Measurements from ENCODE around the gene ACSF2. TPM values are rescaled to one million over a fixed set of nuclear protein-coding genes. Genes with fewer than 3 reads are reported as not detected.

ACSF2 gene
- total RNA-seq, 4 donors from 2014 or later = 165 to 460 (median 190) TPM

DNA sequence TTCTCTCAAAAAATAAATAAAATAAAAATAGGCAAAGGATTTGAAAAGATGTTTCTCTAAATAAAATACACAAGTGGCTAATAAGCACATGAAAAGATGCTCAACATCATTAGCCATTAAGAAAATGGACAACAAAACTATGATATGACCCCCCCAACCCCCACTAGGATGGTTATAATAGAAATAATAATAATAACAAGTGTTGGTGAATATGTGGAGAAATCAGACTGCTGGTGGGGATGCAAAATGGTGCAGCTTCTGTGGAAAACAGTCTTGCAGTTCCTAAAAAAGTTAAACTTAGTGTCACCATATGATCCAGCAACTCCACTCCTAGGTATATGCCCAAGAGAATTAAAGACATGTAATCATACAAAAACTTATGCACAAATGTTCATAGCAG is 73.3 kb downstream of the ACSF2 start:
- H3K27me3 ChIP-seq = no peaks in the 10 kb centered on the region
- TF ChIP-seq, protein P1, sequence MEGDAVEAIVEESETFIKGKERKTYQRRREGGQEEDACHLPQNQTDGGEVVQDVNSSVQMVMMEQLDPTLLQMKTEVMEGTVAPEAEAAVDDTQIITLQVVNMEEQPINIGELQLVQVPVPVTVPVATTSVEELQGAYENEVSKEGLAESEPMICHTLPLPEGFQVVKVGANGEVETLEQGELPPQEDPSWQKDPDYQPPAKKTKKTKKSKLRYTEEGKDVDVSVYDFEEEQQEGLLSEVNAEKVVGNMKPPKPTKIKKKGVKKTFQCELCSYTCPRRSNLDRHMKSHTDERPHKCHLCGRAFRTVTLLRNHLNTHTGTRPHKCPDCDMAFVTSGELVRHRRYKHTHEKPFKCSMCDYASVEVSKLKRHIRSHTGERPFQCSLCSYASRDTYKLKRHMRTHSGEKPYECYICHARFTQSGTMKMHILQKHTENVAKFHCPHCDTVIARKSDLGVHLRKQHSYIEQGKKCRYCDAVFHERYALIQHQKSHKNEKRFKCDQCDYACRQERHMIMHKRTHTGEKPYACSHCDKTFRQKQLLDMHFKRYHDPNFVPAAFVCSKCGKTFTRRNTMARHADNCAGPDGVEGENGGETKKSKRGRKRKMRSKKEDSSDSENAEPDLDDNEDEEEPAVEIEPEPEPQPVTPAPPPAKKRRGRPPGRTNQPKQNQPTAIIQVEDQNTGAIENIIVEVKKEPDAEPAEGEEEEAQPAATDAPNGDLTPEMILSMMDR (IDR thresholded peaks at IDR 0.05) = no peak
- TF ChIP-seq EP300 (IDR thresholded peaks at IDR 0.05; ENCODE audit: low read depth) (no peak), POLR2A (IDR thresholded peaks at IDR 0.05) (no peak), POLR2AphosphoS5 (IDR thresholded peaks at IDR 0.05) (no peak)
- H3K27ac ChIP-seq = no peak overlapping the region
- peaks cover 0 to 17% (median 5%) of the 10 kb centered on the region in 4 donors for H3K4me1 ChIP-seq
- no peaks in the 10 kb centered on the region for H3K36me3 ChIP-seq
- intact Hi-C loops (cut with DNase I; ENCODE audit: low total_unique reads) (no loop called here), in situ Hi-C loops (cut with MboI; ENCODE audit: low pct_ligation_motif_present in 1 of 4, low pct_unique_long_range_greater_than_20kb in 1 of 4, low sequenced_read_pairs in 3 of 4) (no loop called here)
- no peak overlapping the region for H3K4me3 ChIP-seq
- H3K9me3 ChIP-seq = no peaks in the 10 kb centered on the region
- DNase-seq = no peak

- in situ Hi-C loops (cut with MboI; ENCODE audit: low pct_ligation_motif_present in 1 of 4, low pct_unique_long_range_greater_than_20kb in 1 of 4, low sequenced_read_pairs in 3 of 4) = no loop called here
Measured at GRCh38 chr17:50499721-50500120, 73.7 kb downstream of the ACSF2 start.

DNA sequence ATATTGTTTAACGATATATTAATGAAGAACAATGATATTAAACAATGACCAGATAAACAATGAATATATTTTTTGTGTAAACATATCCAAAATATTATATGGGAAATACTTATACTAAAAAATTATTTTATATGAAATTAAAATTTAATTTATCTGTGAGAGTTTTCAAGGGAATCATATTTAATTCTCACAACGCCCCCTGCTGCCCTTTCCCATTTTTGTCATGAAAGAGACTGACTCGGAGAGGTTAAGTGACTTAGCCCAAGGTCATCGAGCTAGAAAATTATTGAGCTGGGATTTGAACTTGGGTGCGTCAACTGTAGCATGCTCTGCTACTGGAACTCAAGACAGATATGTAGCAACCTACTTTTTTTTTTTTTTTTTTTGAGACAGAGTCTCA is 75.0 kb downstream of the ACSF2 start:
- Histone ChIP-seq H3K9me3 (no peaks in the 10 kb centered on the region), H3K4me1 (peaks cover 0 to 20% (median 5%) of the 10 kb centered on the region in 4 donors), H3K27ac (peak overlapping the region in 2 of 4 donors; percentile 22 to 40), H3K27me3 (no peaks in the 10 kb centered on the region), H3K36me3 (no peaks in the 10 kb centered on the region), H3K4me3 (no peak overlapping the region)
- DNase-seq = peak; percentile 33
- in situ Hi-C loops (cut with MboI; ENCODE audit: low pct_ligation_motif_present in 1 of 4, low pct_unique_long_range_greater_than_20kb in 1 of 4, low sequenced_read_pairs in 3 of 4) = no loop called here
- 29 to 37% methylated on average over 5 of the region's 5 CpGs for WGBS, 2 donors (ENCODE audit: low coverage in 1 of 2)
- TF ChIP-seq, protein P1 (IDR thresholded peaks at IDR 0.05) = peak in 4 of 5 experiments; percentile 28 to 42 (median 30)
- TF ChIP-seq POLR2A (IDR thresholded peaks at IDR 0.05) (no peak), POLR2AphosphoS5 (IDR thresholded peaks at IDR 0.05) (no peak)
- intact Hi-C loops (cut with DNase I; ENCODE audit: low total_unique reads) = no loop called here

More at GRCh38 chr17:50499721-50500120, 73.7 kb downstream of the ACSF2 start:
- Histone ChIP-seq H3K9me3 (no peaks in the 10 kb centered on the region), H3K27me3 (no peaks in the 10 kb centered on the region), H3K36me3 (no peaks in the 10 kb centered on the region), H3K27ac (no peak overlapping the region), H3K4me3 (no peak overlapping the region), H3K4me1 (peaks cover 0 to 20% (median 5%) of the 10 kb centered on the region in 4 donors)
- no peak for DNase-seq
- intact Hi-C loops (cut with DNase I; ENCODE audit: low total_unique reads) = no loop called here
- TF ChIP-seq POLR2A (IDR thresholded peaks at IDR 0.05) (no peak), EP300 (IDR thresholded peaks at IDR 0.05; ENCODE audit: low read depth) (no peak), POLR2AphosphoS5 (IDR thresholded peaks at IDR 0.05) (no peak)
- TF ChIP-seq, protein P1 (IDR thresholded peaks at IDR 0.05) = no peak
- WGBS, 2 donors (ENCODE audit: low coverage in 1 of 2) = 98 to 100% methylated on average over 2 of the region's 2 CpGs

- Histone ChIP-seq H3K4me3 (no peak overlapping the region), H3K36me3 (no peaks in the 10 kb centered on the region), H3K27ac (peak overlapping the region in 3 of 4 donors; percentile 29 to 46 (median 40)), H3K27me3 (no peaks in the 10 kb centered on the region), H3K9me3 (no peaks in the 10 kb centered on the region), H3K4me1 (peaks cover 0 to 20% (median 5%) of the 10 kb centered on the region in 4 donors)
- DNase-seq = no peak
- in situ Hi-C loops (cut with MboI; ENCODE audit: low pct_ligation_motif_present in 1 of 4, low pct_unique_long_range_greater_than_20kb in 1 of 4, low sequenced_read_pairs in 3 of 4) (no loop called here), intact Hi-C loops (cut with DNase I; ENCODE audit: low total_unique reads) (no loop called here)
- TF ChIP-seq POLR2A (IDR thresholded peaks at IDR 0.05) (no peak), EP300 (IDR thresholded peaks at IDR 0.05; ENCODE audit: low read depth) (no peak), POLR2AphosphoS5 (IDR thresholded peaks at IDR 0.05) (no peak)
- TF ChIP-seq, protein P1 (IDR thresholded peaks at IDR 0.05) = no peak
- 80% methylated on average over 9 of the region's 9 CpGs; no CpG with 5 or more reads in 1 of the 2 donors for WGBS, 2 donors (ENCODE audit: low coverage in 1 of 2)
Measured at GRCh38 chr17:50502301-50502990, 76.4 kb downstream of the ACSF2 start.
